Bronchial epithelial cell (primary cell): Measurements from ENCODE around the gene PPP1R12C. TPM values are rescaled to one million over a fixed set of nuclear protein-coding genes. Genes with fewer than 3 reads are reported as not detected.

ENCODE experiments used
- DNase-seq: peaks from one replicate; pipeline ENCODE4 v3.0.0-alpha.2; 2010; ENCODE audit warnings: low read depth
- FAIRE-seq: peaks from 2 replicates; lab custom pipeline; 2011; peaks lifted over from hg19 to GRCh38; lab: Jason Lieb, UNC
- H3K27me3 ChIP-seq: 2 replicates; pipeline ENCODE4 v1.5.1; 2011; ENCODE audit warnings: low read length; ENCODE audit not compliant: control insufficient read depth, insufficient read depth
- H3K36me3 ChIP-seq: 2 replicates; pipeline ENCODE4 v1.5.1; 2011; ENCODE audit warnings: low read length; ENCODE audit not compliant: control insufficient read depth, insufficient read depth
- H3K4me3 ChIP-seq: 2 replicates; pipeline ENCODE4 v1.5.1; 2011; ENCODE audit warnings: mild to moderate bottlenecking, low read depth, low read length, control low read depth
- total RNA-seq: library from RNA; depleted of rRNA; stranded (reverse); fragments of >200 nt; gene quantifications from 2 replicates; pipeline ENCODE4 v1.2.1, GENCODE V29; 2014
- TF ChIP-seq, protein P1 (sequence below): IDR thresholded peaks from 2 replicates; pipeline ENCODE4 v1.5.1; 2011; ENCODE audit warnings: mild to moderate bottlenecking, moderate library complexity, low read length, control low read depth, inconsistent platforms; ENCODE audit not compliant: insufficient read depth, severe bottlenecking

Gene PPP1R12C
- total RNA-seq, 1 donor from 2014 or later: 22.9 TPM

DNA sequence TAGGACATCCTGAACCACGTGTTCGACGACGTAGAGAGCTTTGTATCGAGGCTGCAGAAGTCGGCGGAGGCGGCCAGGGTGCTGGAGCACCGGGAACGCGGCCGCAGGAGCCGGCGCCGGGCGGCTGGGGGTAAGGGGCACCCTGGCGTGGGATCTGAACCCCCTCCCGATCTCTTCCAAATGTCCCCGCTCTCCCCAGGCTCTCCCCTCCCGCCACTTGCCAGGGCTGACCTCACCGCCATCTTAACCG, 35.7 kb downstream of the PPP1R12C start:
- TF ChIP-seq, protein P1, sequence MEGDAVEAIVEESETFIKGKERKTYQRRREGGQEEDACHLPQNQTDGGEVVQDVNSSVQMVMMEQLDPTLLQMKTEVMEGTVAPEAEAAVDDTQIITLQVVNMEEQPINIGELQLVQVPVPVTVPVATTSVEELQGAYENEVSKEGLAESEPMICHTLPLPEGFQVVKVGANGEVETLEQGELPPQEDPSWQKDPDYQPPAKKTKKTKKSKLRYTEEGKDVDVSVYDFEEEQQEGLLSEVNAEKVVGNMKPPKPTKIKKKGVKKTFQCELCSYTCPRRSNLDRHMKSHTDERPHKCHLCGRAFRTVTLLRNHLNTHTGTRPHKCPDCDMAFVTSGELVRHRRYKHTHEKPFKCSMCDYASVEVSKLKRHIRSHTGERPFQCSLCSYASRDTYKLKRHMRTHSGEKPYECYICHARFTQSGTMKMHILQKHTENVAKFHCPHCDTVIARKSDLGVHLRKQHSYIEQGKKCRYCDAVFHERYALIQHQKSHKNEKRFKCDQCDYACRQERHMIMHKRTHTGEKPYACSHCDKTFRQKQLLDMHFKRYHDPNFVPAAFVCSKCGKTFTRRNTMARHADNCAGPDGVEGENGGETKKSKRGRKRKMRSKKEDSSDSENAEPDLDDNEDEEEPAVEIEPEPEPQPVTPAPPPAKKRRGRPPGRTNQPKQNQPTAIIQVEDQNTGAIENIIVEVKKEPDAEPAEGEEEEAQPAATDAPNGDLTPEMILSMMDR: no peak
- DNase-seq (no peak), FAIRE-seq (no peak)
- H3K4me3 ChIP-seq: peak overlapping the region; percentile 49
- H3K36me3 ChIP-seq: peaks cover 8% of the 10 kb centered on the region
- H3K27me3 ChIP-seq: no peaks in the 10 kb centered on the region

DNA sequence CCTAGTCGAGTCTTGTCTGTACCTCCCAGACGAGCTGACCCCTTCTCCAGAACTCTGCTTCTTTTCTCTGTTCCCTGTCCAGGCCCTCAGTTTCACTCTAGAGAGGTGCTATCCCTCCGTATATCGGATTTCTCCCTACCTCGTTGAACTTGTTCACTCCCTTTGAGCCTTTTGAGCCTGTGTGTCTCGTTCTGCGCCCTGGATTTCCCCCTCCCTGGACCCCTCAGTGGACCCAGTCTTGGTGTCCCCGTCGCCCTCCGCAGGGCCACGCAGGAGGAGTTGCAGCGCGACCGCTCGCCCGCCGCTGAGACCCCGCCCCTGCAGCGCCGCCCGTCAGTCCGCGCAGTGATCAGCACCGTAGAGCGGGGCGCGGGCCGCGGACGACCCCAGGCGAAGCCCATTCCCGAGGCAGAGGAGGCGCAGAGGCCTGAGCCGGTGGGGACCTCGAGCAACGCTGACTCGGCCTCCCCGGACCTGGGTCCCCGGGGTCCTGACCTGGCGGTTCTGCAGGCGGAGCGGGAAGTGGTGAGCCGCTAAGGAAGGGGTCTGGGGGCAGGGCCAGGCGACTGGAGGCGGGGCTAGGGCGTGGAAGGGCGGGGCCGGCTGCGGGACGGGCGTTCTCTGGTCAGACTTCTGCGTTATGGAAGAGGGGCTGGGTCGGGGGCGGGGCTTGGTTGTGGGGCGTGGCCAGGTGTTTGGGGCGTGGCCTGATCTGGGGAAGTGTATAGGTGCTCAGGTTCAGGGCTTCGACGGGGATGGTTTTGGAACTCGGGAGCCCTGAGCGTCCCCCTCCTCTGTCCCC, 36.3 kb downstream of the PPP1R12C start:
- FAIRE-seq (no peak), DNase-seq (peak; percentile 76)
- H3K4me3 ChIP-seq: peak overlapping the region; percentile 49
- H3K27me3 ChIP-seq: no peaks in the 10 kb centered on the region
- TF ChIP-seq, protein P1: peak; percentile 6
- peaks cover 8% of the 10 kb centered on the region for H3K36me3 ChIP-seq

DNA sequence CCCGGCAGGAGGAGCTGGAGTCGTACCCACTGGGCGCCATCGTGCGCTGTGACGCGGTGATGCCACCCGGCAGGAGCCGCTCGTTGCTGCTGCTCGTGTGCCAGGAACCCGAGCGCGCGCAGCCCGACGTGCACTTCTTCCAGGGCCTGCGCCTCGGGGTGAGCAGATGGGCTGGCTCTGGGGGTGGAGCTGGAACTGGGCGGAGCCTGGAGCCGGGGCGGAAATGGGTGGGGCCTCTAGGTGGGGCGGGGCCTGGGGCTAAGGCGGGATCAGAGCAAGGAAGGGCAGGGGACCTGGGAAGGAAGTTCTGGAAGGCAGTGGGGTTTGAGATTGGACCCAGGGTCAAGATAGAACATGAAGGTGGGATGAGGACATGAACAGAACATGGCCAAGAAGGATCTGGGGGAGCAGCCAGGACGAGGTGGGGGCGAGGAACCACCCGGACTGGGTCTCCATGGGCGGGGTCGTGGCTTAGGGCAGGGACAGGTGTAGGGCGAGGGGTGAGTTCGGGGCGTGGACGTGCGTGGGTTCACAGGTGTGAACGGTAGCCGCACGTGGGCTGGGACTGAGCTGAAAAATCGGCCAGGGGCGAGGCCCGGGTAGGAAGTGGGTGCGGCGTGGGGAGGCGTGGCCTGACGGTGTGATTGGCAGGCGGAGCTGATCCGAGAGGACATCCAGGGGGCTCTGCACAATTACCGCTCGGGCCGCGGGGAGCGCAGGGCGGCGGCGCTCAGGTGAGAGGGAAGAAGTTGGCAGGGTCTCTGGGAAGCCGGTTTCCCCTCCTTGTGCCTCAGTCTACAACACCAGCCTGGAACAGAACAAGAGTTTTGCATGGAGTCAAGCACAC, 37.1 kb downstream of the PPP1R12C start:
- no peaks in the 10 kb centered on the region for H3K27me3 ChIP-seq
- no peak for FAIRE-seq

DNA sequence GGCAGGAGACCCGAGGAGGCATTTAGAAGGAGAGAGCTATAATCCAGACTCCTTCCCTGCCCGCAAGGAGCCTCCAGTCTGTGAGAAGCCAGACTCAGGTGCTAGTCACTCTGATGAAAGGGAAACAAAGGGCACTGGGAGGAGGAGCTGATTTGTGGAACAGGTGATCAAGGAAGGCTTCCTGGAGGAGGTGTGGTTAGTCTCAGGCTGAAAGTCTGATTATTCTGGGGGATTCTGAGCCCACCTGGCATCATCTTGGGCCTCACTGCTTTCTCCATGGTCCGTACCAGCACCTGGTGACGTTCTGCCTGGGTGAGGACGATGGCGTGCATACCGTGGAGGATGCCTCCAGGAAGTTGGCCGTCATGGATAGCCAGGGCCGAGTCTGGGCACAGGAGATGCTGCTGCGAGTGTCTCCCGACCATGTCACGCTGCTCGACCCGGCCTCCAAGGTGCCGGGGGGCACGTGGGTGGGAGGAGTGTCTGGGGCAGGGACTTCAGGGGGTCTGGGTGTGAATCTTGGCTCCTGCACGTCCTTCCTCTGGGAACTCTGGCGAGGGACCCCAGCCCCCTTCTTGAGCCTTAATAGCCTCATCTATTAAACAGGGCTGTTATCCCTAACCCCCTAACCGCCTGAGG, 37.9 kb downstream of the PPP1R12C start:
- H3K27me3 ChIP-seq: no peaks in the 10 kb centered on the region
- FAIRE-seq: no peak
- TF ChIP-seq, protein P1: no peak
- H3K4me3 ChIP-seq: no peak overlapping the region
- peaks cover 8% of the 10 kb centered on the region for H3K36me3 ChIP-seq
- no peak for DNase-seq

More for the DNA sequence above, 37.1 kb downstream of the PPP1R12C start:
- peak; percentile 61 for DNase-seq
- Histone ChIP-seq H3K4me3 (peak overlapping the region; percentile 49), H3K36me3 (peaks cover 8% of the 10 kb centered on the region)
- TF ChIP-seq, protein P1: no peak

DNA sequence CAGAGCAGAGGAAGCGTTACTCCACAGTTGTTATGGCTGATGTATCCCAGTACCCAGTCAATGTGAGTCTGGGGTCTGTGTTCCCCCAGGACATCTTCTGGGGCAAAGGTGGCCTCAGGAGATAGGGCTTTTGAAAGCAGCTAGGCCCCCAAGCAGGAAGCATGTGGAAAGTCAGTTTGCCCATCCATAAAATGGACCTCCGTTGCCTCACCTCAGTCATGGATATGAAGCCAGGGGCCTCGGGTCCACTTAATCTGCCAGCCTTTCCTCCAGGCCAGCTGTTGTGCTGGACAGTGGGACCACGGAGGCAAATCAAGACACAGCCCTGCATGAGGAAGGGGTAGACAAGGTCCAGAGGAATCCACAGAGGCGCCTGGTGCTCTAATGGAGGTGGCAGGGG, 38.4 kb downstream of the PPP1R12C start:
- FAIRE-seq: no peak

More for the DNA sequence above, 38.4 kb downstream of the PPP1R12C start:
- no peak for DNase-seq
- Histone ChIP-seq H3K27me3 (no peaks in the 10 kb centered on the region), H3K4me3 (no peak overlapping the region), H3K36me3 (peaks cover 8% of the 10 kb centered on the region)
- TF ChIP-seq, protein P1: no peak
